ENCODE results near the gene PHKA2.
"Not testable (repeated sequence)": the region's sequence is repeated elsewhere in the genome, so short reads cannot be mapped to it uniquely, and the experiment has no call there.

Gene PHKA2

DNA sequence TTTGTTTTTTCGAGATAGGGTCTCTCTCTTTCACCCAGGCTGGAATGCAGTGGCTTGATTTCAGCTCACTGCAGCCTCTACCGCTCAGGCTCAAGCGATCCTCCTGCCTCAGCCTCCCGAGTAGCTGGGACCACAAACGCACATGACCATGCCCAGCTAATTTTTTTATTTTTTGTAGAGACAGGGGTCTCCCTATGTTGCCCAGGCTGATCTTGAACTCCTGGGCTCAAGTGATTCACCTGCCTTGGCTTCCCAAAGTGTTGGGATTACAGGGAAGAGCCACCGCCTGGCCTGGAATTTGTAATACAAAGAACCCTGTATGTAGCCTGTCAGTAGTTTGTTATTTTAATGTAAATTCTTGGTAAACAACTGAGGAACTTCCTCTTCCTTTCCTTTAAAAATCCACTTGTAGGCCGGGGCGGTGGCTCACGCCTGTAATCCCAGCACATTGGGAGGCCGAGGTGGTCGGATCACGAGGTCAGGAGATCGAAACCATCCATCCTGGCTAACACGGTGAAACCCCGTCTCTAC is 119.5 kb downstream of the PHKA2 start:
- no peak for DNase-seq (ENCODE audit: low spot score)

- DNase-seq (ENCODE audit: low spot score), result no peak
Measured at GRCh38 chrX:18861511-18861910, 122.4 kb downstream of the PHKA2 start.

DNA sequence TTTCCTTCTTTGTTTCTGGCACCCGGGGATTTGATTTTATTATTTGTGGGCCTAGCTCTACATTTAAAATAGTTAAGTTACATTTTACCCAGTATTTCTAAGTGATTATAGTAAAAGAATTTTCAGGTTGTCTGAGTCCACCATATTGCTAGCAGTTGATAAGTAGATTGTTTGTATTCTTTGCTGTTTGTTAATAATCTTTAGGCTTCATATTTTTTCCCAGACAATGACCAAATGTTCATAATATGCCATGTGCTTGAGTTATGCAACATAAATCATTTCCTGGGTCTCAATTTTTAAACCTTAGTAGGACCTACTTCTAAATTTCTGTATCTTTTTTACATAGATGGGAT is 127.3 kb downstream of the PHKA2 start:
- no peak for DNase-seq (ENCODE audit: low spot score)

DNA sequence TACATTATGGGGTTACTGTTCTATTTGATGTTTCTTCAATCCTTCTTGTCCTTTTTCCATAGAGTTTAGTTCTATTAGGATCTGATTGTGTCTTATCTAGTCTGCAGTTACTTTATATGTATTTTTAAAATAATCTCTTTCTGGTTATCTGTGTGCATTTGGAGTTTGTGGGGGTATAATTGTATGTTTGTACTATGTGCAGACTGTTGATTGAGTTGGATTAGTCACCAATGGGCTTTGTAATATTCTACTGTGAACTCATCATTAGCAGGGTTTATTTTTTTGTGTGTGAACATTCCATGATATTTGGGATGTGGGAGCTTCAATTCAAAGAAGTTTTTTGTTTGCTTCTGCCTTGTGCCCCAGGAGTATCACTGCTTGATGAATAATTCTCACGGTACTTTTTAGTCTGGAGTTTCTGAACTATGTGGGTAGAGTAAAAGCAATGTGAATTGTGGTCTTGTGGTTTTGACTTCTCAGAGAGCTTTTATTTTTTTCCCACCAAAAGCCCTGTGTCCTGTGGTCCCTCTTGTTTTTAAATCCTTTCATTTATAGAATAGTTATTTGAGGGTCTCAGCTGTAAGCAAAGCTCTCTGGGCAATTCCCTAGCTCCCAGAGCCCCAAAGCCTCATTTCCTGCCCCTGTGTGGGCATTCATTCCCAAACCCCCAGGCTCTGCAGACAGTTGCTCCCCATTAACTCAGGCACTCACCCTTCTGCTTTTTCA is 127.8 kb downstream of the PHKA2 start:
- no peak for DNase-seq (ENCODE audit: low spot score)

GRCh38 chrX:18847901-18848300 is 136.0 kb downstream of the PHKA2 start:
- DNase-seq (ENCODE audit: low spot score), result not testable (repeated sequence)

All from germinal center (tissue), 1 donor.